Measurements from ENCODE around the gene TOP2B.

The TOP2B gene

DNA sequence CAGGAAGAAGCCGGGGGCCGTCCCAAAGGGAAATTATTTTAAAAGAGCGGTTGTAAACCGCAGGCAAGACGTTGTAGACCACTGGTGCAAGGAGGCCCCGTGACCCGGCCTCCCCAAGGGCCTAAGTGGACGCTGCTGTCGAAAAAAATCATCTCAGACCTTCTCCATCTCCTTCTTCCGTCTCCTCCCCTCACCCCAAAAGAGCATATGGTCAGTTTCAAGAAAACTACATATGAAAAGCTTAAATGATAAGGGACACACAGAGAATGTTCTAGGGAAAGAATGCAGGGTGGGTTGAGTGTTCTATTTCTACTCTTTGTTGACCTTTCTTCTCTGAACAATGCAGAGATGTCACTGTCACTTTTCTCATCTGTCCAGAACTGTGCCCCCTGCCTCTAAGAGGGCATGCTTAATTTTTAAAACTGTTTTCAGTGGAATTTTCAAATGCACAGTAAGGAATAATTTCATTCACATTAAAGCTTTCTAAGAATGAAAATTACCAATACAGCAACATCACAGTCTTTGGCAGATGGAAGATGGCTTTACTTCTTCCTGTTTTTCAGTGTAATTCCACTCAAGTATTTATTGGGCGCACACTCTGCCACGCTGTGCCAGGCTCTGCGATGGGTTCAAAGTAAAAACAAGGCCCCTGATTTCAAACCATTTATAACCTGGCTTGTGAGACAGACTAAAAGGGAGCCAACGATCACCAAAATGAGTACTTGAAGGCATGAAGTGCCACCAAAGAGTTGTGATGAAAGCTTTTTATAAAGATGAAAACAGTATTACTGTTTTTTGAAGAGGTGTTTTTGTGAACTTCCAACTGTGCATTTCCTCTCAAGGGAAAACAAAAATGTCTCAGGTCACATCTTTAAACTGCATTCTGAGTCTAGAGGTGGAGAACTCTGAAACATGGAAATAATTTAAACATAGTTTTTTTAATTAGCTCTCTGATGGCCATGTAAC is 891 bp upstream of the TOP2B start:
- peak; percentile 93 for DNase-seq

DNA sequence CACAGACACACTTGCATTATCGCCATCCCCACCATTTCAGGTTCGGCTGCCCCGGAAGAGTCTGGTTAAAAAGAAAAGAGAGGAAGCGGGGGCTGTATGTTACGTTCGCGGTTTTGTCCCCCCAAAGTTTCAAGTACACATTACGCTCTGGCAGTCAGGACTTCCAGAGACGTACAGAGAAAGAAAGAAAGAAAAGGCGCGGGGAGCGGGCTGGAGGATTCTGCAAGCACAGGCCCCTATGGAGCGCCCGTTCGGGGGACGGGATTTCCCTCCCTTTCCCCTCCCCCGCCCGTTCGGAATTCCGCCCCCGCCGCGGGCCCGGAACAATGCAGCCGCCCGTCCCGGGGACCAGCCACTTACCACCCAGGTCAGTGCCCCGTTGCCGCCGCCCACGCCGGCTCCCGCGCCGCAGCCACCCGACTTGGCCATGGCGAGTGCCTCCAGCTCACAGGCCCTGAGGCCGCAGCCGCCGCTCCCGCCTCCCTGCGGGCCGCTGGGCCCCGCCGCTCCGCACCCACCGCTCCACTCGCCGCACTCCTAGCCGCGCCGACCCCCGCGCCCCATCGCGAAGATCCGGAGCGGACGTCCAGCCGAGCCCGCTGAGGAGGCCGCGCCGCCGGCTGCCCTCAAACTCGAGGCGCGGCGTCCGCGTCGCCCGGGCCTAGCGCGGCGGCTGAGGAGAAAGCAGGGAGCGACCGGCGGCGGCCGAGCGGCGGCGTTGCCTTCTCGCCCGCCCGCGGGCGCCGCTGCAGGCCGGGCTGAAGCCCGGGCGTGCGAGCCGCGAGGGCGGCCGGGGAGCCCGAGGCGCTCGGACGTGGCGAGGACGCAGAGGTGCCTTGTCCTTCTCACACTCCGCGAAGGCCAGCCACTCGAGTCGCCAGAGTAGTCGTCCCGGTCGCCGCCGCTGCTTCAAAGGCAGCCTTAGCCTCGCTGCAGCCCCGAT is 567 bp downstream of the TOP2B start:
- DNase-seq, result peak; percentile 39

DNA sequence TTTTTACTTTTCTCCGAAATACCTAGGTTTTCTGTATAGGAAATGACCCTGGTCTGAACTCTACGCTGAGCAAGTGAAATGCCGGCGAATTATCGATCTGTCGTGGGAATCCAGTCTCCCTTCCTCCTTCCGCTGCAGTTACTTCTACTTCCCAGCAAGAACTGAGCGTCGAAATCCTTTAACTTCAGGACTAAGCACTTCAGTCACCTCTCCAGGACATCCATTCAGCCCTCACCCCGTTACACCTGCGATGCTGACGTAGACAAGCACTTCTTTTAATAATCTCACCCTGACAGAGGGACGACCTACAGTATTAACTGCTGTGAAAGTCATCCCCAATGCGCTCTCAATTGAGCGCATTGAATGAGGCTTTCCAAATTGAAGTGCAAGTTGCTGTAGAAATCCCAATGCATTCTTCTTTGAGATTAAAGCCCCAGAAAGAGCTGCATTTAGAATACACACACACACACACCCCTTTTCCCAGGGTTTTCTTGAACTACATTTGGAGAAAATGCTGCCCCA is 1.3 kb downstream of the TOP2B start:
- DNase-seq, result peak; percentile 51

DNA sequence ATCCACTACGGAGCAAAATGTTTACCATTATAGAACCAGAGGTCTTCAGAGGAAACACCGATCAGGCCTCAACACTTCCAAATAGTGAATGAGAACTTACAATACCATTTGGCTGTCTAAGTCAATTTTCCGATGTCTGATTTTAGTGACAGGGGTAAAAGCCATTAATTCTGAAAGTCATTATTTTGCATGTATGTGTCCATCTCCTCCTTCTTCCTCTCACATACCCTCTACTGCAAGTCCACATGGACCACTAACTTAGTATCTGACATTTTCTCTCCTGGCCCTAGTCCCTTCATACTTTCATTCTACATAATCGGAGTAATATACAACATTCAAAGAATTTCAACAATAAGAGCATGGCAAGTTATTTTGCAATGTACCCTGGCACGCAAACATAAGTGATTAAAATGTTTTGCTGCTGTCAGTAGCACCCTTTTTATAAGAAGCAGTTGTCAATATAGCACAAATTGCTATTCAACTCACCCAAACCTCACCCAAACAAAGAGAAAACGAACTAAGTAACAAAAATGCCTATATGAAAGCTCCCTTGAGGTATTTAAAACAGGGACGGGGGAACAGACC is 1.9 kb downstream of the TOP2B start:
- DNase-seq, result no peak

DNA sequence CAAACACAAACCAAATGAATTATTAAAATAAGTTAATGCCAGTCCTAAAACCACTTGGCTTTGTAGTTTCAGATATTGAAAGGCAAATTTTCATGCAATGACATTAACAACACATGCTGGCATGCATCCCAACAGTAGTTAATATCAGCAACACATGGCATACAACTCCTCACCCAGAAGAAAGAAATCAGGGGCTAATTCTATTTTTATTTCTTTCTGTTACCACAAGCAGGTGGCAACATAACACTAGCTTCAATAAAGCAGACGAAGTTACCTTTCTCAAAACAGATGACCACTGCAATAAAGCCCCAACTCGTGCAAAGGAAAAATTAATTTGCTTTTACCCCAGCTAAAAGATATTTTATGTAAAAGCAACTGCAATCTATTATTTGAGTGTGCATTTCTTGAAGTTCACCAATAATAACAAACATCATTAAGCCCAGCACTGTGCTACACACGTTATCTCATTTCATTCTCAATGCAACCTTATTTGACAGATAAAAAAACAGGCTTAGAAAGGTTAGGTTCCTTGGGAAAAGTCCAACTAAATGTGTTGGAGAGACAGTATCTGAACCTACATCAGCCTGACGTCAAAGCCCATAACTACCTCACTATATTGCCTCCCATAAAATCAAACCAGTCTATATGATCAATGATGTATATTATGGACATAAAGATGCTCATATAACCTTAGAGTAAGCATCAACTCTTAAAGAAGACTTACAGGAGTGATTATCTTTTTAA is 2.8 kb downstream of the TOP2B start:
- no peak for DNase-seq

DNA sequence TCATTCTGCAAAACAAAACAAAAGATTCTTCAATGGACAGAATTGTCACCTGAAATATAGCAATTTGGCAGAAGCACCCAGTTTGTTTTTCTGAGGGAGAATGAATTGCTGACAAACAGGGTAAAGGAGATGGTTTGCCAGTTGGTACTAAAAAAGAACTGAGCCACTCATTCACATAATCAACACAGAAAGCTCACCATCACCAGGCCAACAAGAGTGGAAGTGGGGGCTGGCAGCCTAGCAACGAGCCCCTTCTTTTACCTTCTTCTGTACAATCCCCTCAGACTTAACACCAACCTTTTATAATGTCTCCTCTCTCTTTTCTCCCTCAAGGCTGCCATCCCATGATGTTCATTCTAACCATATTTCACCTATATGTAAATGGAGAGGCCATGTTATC is 5.9 kb downstream of the TOP2B start:
- DNase-seq, result no peak

DNA sequence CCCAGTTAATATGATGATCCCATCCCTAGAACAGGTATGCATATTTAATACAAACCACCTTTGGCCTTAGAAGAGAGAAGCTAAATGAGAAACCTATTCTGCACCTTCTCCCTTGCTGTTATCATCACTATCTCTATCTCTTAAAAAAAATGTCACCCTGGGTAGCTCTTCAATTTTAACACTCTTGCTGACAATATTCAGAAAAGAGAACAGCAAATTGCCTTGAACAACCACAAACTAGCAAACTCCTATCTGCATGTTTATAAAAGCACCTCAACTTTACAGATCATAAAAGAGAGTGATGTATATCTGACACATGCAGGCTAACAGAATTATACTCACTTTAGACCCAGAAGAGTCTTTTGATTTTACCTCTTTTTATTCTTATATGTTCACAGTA is 7.4 kb downstream of the TOP2B start:
- DNase-seq, result no peak

DNA sequence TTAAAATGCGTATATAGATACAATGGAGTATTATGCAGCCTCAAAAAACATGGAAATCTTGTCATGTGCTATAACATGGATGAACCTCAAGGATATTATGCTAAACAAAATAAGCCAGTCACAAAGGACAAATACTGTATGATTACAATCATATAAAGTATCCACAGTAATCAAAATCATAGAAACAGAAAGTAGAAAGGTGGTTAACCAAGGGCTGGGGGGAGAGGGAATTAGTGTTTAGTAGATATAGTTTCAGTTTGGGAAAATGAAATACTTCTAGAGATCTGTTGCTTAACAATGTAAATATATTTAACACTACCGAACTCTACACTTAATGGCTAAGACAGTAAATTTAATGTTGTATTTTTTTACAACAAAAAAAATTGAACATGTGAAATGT is 9.0 kb downstream of the TOP2B start:
- DNase-seq, result peak; percentile 3

DNA sequence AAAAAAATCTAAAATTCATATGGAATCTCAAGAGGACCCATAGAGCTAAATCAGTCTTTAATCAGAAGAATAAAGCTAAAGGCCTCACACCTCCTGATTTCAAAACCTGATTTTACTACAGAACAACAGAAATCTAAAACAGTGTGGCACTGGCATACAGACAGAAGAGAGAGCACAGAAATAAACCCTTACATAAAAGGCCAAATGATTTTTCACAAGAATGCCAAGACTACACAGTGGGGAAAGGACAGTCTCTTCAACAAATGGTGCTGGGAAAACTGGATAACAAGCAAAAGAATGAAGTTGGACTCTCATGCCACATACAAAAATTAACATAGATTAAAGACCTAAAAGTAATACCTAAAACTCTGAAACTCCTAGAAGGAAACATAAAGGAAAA is 10.1 kb downstream of the TOP2B start:
- no peak for DNase-seq

DNA sequence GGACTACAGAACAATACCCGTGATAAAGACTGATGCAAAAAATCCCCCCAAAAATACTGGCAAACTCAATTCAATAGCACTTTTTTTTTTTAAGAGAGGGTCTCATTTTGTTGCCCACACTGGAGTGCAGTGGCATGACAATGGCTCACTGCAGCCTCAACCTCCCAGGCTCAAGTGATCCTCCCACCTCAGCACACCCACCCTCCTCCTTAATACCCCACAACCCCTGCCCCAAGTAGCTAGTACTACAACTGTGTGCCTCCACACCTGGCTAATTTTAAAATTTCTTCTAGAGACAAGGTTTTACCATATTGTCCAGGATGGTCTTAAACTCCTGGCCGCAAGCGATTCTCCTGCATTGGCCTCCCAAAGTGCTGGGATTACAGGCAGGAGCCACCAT is 11.4 kb downstream of the TOP2B start:
- no peak for DNase-seq

DNA sequence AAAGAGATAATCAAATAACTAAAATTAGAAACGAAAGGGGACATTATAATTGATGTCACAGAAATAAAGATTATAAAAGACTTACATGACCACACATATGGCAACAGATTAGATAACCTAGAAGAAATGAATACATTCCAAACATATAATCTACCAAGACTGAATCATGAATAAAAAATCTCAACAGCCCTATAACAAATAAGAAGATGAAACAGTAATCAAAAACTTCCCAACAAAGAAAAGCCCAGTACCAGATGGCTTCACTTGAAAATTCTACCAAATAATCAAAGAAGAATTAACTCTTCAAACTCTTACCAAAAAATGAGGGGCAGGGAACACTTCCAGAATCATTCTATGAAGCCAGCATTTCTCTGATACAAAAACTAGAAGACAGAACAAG is 11.8 kb downstream of the TOP2B start:
- DNase-seq, result no peak

DNA sequence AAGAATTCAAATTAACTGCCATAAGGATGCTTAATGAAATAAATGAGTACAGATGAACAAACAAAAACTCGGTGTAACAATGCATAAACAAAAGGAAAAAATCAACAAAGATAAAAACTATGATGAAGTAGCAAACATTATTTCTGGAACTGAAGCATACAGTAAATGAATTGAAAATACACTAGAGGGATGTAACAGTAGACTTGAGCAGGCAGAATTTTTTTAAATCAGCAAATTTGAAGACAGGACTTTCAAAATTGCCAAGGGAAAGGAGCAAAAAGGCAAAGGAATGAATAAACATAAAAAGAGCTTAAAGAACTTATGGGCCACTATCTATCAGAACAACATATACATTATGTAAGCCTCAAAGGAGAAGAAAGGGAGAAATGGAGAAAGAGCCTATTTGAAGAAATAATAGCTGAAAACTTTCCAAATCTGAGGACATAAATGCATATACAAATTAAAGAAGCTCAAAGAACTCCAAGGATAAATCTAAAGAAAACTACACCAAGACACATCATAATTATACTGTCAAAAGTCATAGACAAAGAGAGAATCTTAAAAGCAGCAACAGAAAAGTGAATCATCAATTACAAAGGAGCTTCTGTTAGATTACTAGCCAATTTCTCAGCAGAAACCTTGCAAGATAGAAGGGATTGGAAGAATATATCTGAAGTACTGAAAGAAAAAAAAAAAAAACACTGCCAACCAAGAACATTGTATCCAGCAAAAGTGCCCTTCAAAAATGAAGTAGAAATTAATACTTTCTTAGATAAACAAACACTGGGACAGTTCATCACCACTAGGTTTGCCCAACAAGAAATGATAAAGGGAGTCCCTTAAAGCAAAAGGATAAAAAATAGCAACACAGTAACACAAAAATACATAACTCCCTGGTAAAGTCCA is 15.5 kb downstream of the TOP2B start:
- DNase-seq, result no peak

DNA sequence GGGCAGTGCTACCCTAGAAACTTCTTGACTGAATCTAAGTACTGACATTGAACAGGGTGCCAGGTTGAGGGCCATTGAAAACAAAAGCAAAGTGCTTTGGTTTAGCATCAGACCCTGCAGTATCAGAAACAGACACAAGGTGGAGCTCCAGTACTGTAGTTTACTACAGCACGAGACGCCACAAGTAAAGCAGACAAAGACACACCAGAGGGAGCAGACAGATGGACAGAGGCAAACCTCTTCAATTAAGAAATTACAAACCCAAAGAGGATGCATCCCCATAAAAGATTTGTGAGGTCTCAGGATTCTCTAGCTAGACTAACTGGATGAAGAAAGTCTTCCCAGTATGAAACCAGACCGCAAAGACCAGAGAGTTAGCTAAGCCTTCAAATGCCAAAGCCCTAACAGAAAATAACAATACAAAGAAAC is 16.6 kb downstream of the TOP2B start:
- DNase-seq, result peak; percentile 79

DNA sequence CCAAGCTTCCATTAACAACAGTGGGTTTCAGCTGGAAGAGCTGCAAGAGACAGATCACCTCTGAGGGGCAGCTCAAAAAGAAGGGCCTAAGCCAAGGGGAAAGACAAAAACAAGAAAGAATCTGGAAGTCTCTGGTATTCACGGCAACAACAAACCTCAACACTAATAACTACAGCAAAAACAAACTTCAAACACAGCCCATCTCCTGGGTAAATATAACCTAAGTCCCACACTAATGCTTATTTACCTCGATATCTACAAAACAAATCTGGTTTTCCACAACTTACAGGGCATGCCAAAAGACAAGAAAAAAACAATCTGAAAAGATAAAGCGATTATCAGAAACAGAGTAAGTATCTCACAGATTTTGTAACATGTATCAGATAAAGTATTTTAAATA is 29.7 kb downstream of the TOP2B start:
- no peak for DNase-seq

DNA sequence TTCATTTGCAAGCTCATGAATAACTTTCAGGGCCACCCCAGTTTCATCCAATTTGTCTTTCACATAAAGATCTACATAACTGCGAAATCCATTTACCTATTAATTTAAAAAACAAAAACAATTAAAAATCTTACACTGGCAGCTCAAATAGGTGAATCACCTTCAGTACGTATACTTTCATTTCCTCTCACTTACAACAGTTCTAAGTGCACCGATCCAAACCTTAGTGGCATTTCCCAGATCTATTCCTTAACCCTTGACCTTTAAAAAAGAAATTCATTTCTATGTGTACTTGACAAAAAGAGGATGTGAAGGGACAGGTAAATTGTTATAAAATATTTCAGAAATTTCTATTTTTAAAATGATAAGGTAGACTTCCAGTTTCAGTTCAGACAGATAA is 30.8 kb downstream of the TOP2B start:
- DNase-seq, result no peak

DNA sequence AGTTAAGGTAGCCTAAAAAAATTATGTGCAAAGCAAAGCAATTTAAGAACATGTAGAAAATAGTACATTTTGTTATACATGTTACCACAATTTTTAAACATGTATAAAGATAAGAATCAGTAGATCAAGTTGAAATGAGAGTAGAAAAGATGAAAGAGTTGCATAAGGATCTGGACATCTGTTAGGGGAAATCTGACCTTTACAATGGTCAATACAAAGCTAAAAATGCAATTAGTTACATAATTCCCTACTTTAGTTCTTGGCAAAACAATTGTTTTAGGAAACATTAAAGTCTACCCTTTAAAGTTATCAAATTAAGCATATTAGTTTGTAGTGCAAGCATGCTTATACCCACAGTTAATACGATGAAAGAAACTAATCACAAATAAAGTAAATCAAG is 32.7 kb downstream of the TOP2B start:
- DNase-seq, result no peak

DNA sequence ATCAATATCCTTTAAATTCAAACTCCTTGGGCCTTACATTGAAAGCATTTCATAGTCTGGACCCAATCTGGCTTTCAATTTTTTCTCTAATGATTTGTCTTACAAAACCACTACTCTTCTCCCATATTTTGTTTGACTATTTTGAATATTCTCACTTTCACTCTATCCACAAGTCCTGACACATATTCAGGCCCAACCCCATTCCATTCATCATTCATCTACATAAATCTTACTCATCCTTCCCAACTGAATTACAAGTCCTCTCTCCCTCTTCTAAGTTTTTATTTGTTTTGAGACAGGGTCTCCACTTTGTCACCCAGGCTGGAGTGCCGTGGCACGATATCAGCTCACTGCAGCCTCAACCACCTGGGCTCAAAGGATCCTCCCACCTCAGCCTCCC is 43.6 kb downstream of the TOP2B start:
- no peak for DNase-seq

DNA sequence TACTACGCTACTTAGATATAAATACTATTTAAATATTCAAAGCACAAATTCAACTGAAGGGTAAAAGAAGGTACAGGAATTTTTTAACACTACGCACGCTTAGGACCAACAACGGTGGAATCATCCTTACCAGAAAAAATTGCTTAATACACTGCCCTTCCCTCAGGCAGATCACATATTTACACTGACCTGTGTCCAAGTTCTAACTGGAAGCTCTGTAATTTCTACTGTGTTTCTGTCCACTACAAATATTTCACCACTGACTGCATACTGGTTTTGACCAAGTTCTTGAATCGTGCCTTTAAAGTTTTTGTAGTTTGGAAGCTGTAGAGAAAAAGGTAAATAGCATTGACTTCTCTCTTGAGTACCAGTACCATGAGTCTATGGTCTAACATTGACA is 44.2 kb downstream of the TOP2B start:
- DNase-seq, result no peak

DNA sequence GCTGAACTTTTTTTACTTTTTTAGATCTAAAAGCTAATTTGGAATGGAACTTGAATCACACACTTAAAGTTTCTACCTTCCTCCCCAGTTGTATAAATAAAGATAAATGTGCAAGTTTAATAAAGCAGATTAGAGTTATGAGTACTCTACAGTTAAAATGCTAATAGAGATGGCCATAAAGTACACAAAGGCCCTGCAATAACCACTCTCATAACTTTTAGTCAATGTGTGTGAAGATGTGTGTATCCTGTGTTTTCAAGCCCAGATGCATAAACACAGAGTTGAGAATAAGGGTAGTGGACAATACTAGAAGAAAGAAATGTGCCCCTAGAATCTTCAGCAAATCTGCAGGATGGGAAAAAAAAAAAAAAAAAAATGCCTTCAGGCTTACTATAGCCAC is 45.3 kb downstream of the TOP2B start:
- DNase-seq, result no peak

DNA sequence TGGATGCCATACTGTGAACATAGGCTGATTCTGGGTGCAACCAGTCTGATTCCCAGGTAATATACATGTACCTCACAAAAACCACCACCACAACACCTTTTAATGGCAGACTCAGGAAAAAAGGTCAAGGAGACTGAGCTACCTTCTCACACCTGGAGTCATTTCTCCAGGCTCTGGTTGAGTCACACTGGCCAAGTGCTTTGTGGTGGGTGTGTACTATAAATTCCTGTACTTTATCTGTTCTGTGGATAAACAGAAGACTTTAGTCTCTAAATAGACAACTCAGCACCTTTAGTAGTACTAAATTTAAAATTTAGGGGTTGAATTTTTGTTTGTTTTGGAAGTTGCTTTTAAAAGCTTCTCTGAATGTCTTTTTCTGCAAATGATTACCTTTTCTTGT is 46.7 kb downstream of the TOP2B start:
- no peak for DNase-seq

DNA sequence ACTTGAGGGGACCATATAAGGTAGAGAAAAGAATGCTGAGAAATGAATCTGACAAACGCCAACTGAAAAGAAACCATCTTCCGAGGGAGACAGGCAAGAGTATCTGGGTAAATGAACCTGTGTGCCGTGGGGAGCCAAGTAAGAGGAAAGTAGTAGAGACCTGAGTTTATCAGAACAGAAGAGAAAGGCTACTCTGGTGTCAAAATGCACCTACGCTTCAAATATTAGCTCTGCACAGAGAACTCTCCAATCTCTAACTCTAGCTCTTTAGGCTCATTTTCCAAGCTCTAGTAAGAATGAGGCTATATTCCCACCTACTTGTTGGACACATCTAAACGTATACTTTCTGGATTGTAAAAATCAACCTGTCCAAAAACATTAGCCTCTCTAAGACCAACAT is 53.5 kb downstream of the TOP2B start:
- no peak for DNase-seq
